Chondrocyte (in vitro differentiated cells): ENCODE results near the gene SPPL2B. TPM values are rescaled to one million over a fixed set of nuclear protein-coding genes. Genes with fewer than 3 reads are reported as not detected.
"Not testable (repeated sequence)": the region's sequence is repeated elsewhere in the genome, so short reads cannot be mapped to it uniquely, and the experiment has no call there.

Source experiments
- DNase-seq: peaks from one replicate; pipeline ENCODE4 v3.0.0; 2021; ENCODE audit warnings: mixed read lengths, low spot score
- H3K27ac Mint-ChIP-seq: one replicate; pipeline ENCODE4 v1.8.0; 2021; ENCODE audit warnings: mild to moderate bottlenecking, moderate library complexity, mixed read lengths; ENCODE audit not compliant: unreplicated experiment
- H3K27me3 Mint-ChIP-seq: 2 replicates; pipeline ENCODE4 v1.8.0; 2021; ENCODE audit warnings: low read depth, mixed read lengths
- H3K36me3 Mint-ChIP-seq: 2 replicates; pipeline ENCODE4 v1.8.0; 2021; ENCODE audit warnings: low read depth, mixed read lengths
- H3K4me1 Mint-ChIP-seq: 2 replicates; pipeline ENCODE4 v1.8.0; 2021; ENCODE audit warnings: low read depth, mild to moderate bottlenecking, mixed read lengths
- H3K4me3 Mint-ChIP-seq: one replicate; pipeline ENCODE4 v1.8.0; 2021; ENCODE audit warnings: mild to moderate bottlenecking, moderate library complexity, mixed read lengths; ENCODE audit not compliant: unreplicated experiment
- H3K9me3 Mint-ChIP-seq: 2 replicates; pipeline ENCODE4 v1.8.0; 2021; ENCODE audit warnings: low read depth, mixed read lengths
- total RNA-seq: library from RNA; stranded (reverse); gene quantifications from 3 replicates; pipeline ENCODE4 v1.2.1, GENCODE V29; 2021
- TF ChIP-seq, protein P1 (sequence below): fragments of 200-600 bp; sonication (generic); IDR thresholded peaks from 2 replicates; pipeline ENCODE4 v1.5.0; 2021; ENCODE audit warnings: antibody characterized with exemption, mild to moderate bottlenecking, moderate library complexity

SPPL2B gene
- total RNA-seq, 1 donor from 2014 or later, result 48.9 TPM

DNA sequence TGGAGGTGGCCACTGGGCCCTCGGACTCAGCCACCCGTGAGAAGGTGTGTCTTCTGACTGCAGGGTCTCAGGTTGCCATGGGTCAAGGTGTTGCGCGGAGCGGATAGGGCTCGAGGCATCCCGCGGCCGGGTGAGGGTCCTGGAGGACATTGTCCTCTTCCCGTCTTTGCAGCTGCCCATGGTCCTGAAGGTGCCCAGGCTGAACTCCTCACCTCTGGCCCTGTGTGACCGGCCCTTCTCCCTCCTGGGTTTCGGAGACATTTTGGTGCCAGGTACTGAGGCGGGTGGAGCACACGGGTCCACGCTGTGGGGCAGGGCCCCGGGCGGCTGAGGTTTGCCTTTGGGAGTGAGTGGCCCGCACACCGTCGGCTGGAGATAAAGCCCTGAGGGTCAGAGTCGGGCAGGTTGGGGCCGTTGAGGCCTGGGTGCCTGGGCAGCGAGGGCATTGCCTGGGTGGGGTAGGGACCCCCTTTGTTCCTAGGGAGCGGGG lies 15.9 kb downstream of the SPPL2B start:
- TF ChIP-seq, protein P1, sequence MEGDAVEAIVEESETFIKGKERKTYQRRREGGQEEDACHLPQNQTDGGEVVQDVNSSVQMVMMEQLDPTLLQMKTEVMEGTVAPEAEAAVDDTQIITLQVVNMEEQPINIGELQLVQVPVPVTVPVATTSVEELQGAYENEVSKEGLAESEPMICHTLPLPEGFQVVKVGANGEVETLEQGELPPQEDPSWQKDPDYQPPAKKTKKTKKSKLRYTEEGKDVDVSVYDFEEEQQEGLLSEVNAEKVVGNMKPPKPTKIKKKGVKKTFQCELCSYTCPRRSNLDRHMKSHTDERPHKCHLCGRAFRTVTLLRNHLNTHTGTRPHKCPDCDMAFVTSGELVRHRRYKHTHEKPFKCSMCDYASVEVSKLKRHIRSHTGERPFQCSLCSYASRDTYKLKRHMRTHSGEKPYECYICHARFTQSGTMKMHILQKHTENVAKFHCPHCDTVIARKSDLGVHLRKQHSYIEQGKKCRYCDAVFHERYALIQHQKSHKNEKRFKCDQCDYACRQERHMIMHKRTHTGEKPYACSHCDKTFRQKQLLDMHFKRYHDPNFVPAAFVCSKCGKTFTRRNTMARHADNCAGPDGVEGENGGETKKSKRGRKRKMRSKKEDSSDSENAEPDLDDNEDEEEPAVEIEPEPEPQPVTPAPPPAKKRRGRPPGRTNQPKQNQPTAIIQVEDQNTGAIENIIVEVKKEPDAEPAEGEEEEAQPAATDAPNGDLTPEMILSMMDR, result no peak
- no peak overlapping the region for H3K27ac Mint-ChIP-seq
- DNase-seq, result no peak
- no peaks in the 10 kb centered on the region for H3K4me1 Mint-ChIP-seq
- no peaks in the 10 kb centered on the region for H3K27me3 Mint-ChIP-seq
- no peak overlapping the region for H3K4me3 Mint-ChIP-seq
- H3K36me3 Mint-ChIP-seq, result peaks cover 2% of the 10 kb centered on the region
- no peaks in the 10 kb centered on the region for H3K9me3 Mint-ChIP-seq

DNA sequence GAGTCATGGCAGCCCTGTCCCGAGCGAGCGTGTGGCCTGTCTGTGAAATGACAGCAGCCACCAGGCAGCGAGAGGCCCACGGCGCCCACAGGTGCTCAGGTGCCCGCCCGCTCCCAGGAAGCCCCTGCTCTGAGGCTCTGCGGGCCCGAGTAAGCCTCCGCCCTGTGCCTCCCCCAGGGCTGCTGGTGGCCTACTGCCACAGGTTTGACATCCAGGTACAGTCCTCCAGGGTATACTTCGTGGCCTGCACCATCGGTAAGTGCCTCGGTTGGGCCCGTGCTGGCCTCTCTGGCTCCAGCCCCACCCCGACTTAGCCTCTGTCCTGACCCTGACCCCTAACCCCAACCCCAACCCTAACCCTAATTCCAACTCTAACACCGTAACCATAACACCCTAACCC lies 16.6 kb downstream of the SPPL2B start:
- Mint-ChIP-seq H3K4me1 (no peaks in the 10 kb centered on the region), H3K9me3 (no peaks in the 10 kb centered on the region), H3K36me3 (peaks cover 2% of the 10 kb centered on the region), H3K4me3 (no peak overlapping the region), H3K27me3 (no peaks in the 10 kb centered on the region), H3K27ac (no peak overlapping the region)
- TF ChIP-seq, protein P1, result no peak
- no peak for DNase-seq

DNA sequence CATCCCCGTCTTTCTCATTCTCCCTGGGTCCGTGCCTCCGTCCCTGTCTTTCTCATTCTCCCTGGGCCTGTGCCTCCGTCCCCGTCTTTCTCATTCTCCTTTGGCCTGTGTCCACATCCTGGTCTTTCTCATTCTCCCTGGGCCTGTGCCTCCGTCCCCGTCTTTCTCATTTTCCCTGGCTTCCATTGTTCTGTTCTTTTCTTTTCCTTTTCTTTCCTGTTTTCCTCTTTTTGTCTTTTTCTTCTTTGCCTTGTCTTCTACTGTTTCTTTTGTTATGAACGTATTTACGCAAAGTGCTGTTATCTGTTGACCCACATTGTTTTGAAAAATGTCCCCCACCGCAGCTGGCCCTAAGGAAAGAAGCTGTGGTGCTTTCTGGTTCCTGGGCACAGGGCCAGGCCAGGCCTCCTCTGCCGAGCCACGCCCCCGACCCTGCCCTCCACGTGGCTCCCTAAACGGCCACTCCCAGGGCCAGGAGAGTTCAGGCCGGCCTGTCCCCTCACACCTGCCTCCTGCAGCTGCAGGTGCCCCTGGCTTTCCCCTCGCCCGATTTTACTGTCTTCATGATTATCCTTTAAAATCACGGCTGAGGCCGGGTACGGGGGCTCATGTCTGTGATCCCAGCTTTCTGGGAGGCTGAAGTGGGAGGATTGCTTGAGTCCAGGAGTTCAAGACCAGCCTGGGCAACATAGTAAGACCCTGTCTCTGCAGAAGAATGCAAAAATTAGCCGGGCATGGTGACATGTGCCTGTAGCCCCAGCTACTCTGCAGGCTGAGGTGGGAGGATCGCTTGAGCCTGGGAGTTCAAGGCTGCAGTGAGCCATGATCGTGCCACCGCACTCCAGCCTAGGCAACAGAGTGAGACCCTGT lies 17.5 kb downstream of the SPPL2B start:
- TF ChIP-seq, protein P1, result no peak
- Mint-ChIP-seq H3K9me3 (no peaks in the 10 kb centered on the region), H3K36me3 (peaks cover 2% of the 10 kb centered on the region), H3K27ac (no peak overlapping the region), H3K4me3 (no peak overlapping the region), H3K4me1 (no peaks in the 10 kb centered on the region), H3K27me3 (no peaks in the 10 kb centered on the region)
- DNase-seq, result no peak

DNA sequence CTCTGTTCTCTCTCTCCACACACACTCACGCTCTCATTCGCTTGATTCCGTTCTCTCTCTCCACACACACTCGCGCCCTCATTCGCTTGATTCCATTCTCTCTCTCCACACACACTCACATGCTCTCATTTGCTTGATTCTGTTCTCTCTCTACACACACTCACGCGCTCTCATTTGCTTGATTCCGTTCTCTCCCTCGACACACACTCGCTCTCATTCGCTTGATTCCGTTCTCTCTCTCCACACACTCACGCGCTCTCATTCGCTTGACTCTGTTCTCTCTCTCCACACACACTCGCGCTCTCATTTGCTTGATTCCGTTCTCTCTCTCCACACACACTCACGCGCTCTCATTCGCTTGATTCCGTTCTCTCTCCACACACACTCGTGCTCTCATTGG lies 21.3 kb downstream of the SPPL2B start:
- not testable (repeated sequence) for H3K27ac Mint-ChIP-seq, H3K4me1 Mint-ChIP-seq, DNase-seq, H3K27me3 Mint-ChIP-seq, H3K36me3 Mint-ChIP-seq, H3K9me3 Mint-ChIP-seq, H3K4me3 Mint-ChIP-seq

DNA sequence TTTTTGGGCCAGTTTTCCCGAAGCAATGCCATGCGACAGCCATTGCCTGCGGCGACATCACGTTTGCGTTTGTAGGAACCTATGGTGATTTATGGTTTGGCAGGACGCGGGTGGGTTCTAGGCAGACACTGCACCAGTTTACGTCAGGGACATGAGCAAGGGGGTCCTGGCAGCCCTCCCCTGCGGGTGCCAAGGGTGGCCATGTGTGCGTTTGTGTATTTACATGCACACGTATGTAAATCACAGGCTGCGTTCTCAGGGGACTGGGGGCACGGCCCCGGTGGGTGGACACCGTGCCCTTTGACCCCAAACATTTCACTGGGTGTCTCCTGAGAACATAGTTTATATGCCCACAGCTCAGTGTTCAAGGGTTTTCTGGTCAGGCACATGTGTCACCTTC lies 22.2 kb downstream of the SPPL2B start:
- Mint-ChIP-seq H3K4me3 (no peak overlapping the region), H3K36me3 (no peaks in the 10 kb centered on the region), H3K27ac (no peak overlapping the region), H3K9me3 (no peaks in the 10 kb centered on the region), H3K4me1 (no peaks in the 10 kb centered on the region), H3K27me3 (no peaks in the 10 kb centered on the region)
- TF ChIP-seq, protein P1, result no peak
- no peak for DNase-seq

DNA sequence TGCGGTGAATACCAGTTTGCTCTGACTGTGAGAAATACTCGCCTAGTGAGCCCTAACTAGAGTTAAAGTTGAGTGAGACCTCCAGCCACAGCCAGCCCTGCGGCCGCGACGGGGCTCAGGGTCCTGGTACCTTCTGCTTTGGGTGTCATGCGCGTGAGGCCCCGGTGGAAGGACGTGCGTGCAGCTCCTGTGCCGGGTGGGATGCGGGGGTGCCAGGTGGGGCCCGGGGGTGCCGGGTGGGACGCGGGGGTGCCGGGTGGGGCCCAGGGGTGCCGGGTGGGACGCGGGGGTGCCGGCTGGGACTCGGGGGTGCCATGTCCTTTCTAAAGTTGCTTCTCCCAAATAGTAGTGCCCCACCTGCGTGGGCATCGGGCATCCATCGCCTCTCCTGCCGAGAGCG lies 23.1 kb downstream of the SPPL2B start:
- Mint-ChIP-seq H3K9me3 (no peaks in the 10 kb centered on the region), H3K4me1 (no peaks in the 10 kb centered on the region), H3K27me3 (no peaks in the 10 kb centered on the region), H3K27ac (no peak overlapping the region), H3K4me3 (no peak overlapping the region), H3K36me3 (no peaks in the 10 kb centered on the region)
- no peak for DNase-seq
- TF ChIP-seq, protein P1, result no peak
